Ishikawa (cell line): ENCODE data around the gene EPB41L2.

Experiments used
- CEBPB ChIP-seq: IDR thresholded peaks from 2 replicates; pipeline ENCODE4 v1.6.1; 2012
- CREB1 ChIP-seq: IDR thresholded peaks from 2 replicates; pipeline ENCODE4 v1.6.1; 2012; ENCODE audit warnings: low read depth
- EGR1 ChIP-seq: IDR thresholded peaks from 2 replicates; pipeline ENCODE4 v1.6.1; 2012
- EP300 ChIP-seq: IDR thresholded peaks from 2 replicates; pipeline ENCODE4 v1.6.1; 2012; ENCODE audit warnings: borderline replicate concordance
- FOXM1 ChIP-seq: IDR thresholded peaks from 2 replicates; pipeline ENCODE4 v1.6.1; 2012; ENCODE audit warnings: low read depth, borderline replicate concordance
- NFIC ChIP-seq: IDR thresholded peaks from 2 replicates; pipeline ENCODE4 v1.6.1; 2012
- RAD21 ChIP-seq: IDR thresholded peaks from 2 replicates; pipeline ENCODE4 v1.6.1; 2012; ENCODE audit warnings: low read depth
- TAF1 ChIP-seq: IDR thresholded peaks from 2 replicates; pipeline ENCODE4 v1.6.1; 2012; ENCODE audit warnings: low read depth, mild to moderate bottlenecking
- TCF12 ChIP-seq: IDR thresholded peaks from 2 replicates; pipeline ENCODE4 v1.6.1; 2012; ENCODE audit warnings: low read depth
- TEAD4 ChIP-seq: IDR thresholded peaks from 2 replicates; pipeline ENCODE4 v1.6.1; 2012
- YY1 ChIP-seq: IDR thresholded peaks from 2 replicates; pipeline ENCODE4 v1.6.1; 2012; ENCODE audit warnings: low read depth
- ZBTB7A ChIP-seq: IDR thresholded peaks from 2 replicates; pipeline ENCODE4 v1.6.1; 2012; ENCODE audit warnings: low read depth
- TF ChIP-seq, protein P1 (sequence below): IDR thresholded peaks from 2 replicates; pipeline ENCODE4 v1.6.1; 2012; ENCODE audit warnings: low read depth, mild to moderate bottlenecking
- TF ChIP-seq, protein P2 (sequence below): IDR thresholded peaks from 2 replicates; pipeline ENCODE4 v1.6.1; 2012
- TF ChIP-seq, protein P3 (sequence below): IDR thresholded peaks from 2 replicates; pipeline ENCODE4 v1.6.1; 2012

EPB41L2 gene

DNA sequence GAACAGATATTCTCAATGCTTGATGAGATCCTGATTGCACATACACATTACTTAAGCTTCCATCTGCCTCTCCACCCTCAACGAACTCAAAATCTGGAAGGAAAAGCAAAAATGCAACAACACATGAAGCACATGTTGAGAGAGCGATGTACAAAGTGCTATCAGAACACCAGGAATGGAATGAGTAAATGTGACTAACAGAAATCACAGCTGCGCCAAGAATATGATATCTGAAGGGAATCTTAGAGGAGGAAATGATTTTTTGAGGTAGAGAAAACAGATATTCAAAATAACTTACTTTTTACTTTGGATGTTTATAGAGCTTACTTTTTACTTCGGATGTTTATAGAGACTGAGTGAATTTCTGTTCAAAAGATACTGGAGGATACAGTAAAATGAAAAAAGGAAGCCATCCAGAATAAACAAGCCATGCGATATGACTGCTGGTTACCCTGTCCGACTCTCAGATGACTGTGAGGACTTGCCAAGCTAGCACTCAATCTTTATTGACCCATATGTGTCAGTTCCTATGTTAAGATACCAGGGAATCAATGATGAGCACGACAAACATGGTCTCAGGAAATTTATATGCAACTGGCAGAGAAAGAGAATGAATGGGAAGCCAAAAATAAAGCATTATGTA lies 133.9 kb downstream of the EPB41L2 start:
- TF ChIP-seq NFIC (no peak), EGR1 (no peak), CREB1 (no peak), TEAD4 (no peak), YY1 (no peak), CEBPB (no peak), EP300 (no peak), TCF12 (no peak), FOXM1 (no peak)
- TF ChIP-seq, protein P1, sequence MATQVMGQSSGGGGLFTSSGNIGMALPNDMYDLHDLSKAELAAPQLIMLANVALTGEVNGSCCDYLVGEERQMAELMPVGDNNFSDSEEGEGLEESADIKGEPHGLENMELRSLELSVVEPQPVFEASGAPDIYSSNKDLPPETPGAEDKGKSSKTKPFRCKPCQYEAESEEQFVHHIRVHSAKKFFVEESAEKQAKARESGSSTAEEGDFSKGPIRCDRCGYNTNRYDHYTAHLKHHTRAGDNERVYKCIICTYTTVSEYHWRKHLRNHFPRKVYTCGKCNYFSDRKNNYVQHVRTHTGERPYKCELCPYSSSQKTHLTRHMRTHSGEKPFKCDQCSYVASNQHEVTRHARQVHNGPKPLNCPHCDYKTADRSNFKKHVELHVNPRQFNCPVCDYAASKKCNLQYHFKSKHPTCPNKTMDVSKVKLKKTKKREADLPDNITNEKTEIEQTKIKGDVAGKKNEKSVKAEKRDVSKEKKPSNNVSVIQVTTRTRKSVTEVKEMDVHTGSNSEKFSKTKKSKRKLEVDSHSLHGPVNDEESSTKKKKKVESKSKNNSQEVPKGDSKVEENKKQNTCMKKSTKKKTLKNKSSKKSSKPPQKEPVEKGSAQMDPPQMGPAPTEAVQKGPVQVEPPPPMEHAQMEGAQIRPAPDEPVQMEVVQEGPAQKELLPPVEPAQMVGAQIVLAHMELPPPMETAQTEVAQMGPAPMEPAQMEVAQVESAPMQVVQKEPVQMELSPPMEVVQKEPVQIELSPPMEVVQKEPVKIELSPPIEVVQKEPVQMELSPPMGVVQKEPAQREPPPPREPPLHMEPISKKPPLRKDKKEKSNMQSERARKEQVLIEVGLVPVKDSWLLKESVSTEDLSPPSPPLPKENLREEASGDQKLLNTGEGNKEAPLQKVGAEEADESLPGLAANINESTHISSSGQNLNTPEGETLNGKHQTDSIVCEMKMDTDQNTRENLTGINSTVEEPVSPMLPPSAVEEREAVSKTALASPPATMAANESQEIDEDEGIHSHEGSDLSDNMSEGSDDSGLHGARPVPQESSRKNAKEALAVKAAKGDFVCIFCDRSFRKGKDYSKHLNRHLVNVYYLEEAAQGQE: no peak
- TF ChIP-seq, protein P2, sequence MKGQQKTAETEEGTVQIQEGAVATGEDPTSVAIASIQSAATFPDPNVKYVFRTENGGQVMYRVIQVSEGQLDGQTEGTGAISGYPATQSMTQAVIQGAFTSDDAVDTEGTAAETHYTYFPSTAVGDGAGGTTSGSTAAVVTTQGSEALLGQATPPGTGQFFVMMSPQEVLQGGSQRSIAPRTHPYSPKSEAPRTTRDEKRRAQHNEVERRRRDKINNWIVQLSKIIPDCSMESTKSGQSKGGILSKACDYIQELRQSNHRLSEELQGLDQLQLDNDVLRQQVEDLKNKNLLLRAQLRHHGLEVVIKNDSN: no peak

DNA sequence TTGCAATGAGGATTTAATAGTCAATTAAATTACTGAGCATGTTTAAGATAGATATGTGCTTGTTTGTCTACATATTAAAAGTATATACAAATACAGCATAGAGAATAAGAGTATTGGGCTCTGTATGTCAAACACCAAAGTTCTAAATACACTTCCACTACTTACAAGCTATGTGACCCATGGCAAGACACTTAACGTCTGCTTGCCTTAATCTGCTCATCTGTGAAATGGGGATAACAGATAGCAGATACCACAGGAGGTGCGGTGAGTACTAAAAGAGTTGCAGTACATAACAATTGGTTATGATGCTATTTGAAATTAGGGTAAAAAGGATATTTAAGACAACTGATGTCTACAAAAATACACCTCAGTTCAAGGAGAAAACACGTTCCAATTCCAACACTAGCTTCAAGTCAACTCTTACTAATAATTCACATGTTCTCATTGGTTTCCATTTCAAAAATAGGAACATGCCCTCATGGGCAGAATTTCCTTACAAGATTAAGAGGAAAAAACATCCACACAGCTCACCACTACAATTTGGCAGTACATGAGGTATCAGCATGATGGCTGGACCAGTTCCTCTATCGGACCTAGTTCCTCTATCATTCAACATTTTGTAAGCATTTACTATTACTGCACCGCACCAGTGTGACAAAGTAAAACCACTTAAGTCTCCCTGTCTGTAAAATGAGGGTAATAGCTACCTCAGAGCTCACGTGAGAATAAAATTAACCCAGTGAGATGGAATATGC lies 134.7 kb downstream of the EPB41L2 start:
- TF ChIP-seq CEBPB: no peak
- TF ChIP-seq YY1: no peak
- TF ChIP-seq EGR1: no peak
- TF ChIP-seq RAD21: no peak
- no peak for TF ChIP-seq CREB1
- TF ChIP-seq, protein P3, sequence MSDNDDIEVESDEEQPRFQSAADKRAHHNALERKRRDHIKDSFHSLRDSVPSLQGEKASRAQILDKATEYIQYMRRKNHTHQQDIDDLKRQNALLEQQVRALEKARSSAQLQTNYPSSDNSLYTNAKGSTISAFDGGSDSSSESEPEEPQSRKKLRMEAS: no peak
- no peak for TF ChIP-seq FOXM1
- no peak for TF ChIP-seq TCF12

DNA sequence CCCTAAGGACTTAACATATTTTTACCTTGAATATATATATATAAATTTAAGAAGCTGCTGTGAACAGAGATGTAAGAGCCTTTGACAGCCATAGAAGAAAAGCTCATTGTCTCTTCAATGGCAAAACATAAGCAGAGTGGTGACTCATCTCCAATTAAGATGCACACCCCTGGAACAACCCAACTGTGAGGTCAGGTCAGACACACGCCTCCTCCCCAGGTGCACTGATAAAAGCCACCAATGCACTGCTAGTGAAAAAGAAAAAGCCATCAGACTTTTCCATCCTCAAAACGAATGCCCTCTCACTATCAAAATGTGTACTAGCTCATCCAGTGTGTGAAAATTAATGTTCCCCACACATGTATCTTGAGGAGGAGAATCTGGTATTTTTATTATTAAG lies 135.7 kb downstream of the EPB41L2 start:
- TF ChIP-seq CREB1 (no peak), EP300 (peak; percentile 48; the same call in 1 of the 2 replicates), NFIC (0 out of 2 replicates have a peak, but pooled peaks have one; percentile 6), TCF12 (peak; percentile 57; the same call in 1 of the 2 replicates)
- TF ChIP-seq, protein P3: no peak

DNA sequence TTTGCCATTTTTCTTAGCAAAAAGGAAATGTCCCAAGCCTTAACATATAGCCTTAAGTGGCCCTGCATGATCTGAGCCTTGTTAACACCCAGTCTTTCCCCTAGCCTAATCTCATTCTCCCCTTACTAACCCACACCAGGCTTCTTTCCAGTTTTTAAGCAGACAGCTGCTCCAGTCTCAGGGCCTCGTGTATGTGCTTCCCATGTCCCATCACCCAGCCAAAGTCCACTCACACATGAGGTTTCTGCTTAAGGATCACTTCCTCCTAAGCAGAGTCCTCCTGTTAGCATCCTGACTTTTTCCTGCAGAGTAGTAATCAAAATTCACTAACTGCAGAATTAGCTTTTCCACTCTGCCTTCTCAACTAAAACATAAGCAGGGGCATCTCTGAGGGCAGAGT lies 139.7 kb downstream of the EPB41L2 start:
- no peak for TF ChIP-seq EGR1
- TF ChIP-seq TAF1: no peak
- TF ChIP-seq CREB1: no peak
- TF ChIP-seq, protein P1: no peak
- TF ChIP-seq CEBPB: no peak
- TF ChIP-seq, protein P2: no peak
- no peak for TF ChIP-seq RAD21
- TF ChIP-seq EP300: no peak
- no peak for TF ChIP-seq FOXM1
- TF ChIP-seq, protein P3: no peak
- no peak for TF ChIP-seq YY1
- TF ChIP-seq NFIC: no peak
- TF ChIP-seq TCF12: no peak
- TF ChIP-seq TEAD4: no peak
- no peak for TF ChIP-seq ZBTB7A

DNA sequence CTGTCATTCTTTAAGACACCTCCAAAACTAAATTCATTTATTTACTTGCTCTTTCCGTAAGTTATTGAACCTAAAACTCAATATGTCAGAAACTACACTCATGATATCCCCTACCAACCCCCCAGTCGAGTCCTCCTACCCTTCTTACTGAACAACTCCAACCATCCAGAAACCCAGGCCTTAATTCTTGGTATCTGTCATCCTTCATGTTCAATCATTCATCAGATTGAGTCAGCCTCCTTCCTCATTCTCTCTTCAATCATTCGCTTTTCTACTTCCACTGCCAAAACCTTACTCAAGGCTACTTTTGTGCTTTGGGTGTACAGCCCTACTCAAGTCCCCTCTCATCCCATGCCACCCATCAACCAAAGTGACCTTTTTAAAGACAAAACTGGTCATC lies 140.1 kb downstream of the EPB41L2 start:
- TF ChIP-seq, protein P2: no peak
- TF ChIP-seq CREB1: no peak
- no peak for TF ChIP-seq NFIC
- TF ChIP-seq CEBPB: no peak
- TF ChIP-seq, protein P1: no peak
- no peak for TF ChIP-seq TEAD4
- TF ChIP-seq TAF1: no peak
- no peak for TF ChIP-seq ZBTB7A
- TF ChIP-seq RAD21: no peak
- TF ChIP-seq EP300: no peak
- no peak for TF ChIP-seq YY1
- no peak for TF ChIP-seq EGR1
